ENCODE measurements around the gene SLC35C1. TPM values are rescaled to one million over a fixed set of nuclear protein-coding genes. Genes with fewer than 3 reads are reported as not detected.

SLC35C1 gene
- total and polyA plus RNA-seq, 12 donors: 4.5 to 14.1 (median 6.1) TPM

DNA sequence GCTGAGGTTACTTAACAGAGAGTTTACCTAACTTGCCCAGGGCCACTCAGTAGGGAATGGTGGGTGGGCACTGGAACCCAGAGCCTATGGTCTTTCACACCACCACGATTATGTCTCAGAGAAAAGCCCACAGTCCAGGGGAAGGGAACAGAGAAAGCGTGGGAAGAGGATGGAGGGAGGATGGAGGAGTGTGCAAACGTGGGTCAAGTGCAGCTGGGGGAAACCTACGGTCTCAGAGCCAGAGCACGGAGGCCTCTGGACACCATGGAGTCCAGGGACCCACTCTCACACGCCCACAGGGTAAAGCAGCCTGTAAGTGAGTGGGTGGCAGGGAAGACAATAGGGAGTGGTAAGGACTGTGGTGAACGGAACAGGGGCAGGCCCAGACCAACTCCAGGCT, 47.3 kb upstream of the SLC35C1 start:
- DNase-seq: no peak
- Histone ChIP-seq H3K4me1 (peaks cover 2 to 27% (median 22%) of the 10 kb centered on the region in 9 donors), H3K27me3 (no peaks in the 10 kb centered on the region), H3K27ac (no peak overlapping the region), H3K9me3 (no peaks in the 10 kb centered on the region), H3K4me3 (no peak overlapping the region), H3K36me3 (no peaks in the 10 kb centered on the region)
- no peak for ATAC-seq
- intact Hi-C loops (cut with DNase I): no loop called here
- TF ChIP-seq, protein P1, sequence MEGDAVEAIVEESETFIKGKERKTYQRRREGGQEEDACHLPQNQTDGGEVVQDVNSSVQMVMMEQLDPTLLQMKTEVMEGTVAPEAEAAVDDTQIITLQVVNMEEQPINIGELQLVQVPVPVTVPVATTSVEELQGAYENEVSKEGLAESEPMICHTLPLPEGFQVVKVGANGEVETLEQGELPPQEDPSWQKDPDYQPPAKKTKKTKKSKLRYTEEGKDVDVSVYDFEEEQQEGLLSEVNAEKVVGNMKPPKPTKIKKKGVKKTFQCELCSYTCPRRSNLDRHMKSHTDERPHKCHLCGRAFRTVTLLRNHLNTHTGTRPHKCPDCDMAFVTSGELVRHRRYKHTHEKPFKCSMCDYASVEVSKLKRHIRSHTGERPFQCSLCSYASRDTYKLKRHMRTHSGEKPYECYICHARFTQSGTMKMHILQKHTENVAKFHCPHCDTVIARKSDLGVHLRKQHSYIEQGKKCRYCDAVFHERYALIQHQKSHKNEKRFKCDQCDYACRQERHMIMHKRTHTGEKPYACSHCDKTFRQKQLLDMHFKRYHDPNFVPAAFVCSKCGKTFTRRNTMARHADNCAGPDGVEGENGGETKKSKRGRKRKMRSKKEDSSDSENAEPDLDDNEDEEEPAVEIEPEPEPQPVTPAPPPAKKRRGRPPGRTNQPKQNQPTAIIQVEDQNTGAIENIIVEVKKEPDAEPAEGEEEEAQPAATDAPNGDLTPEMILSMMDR (IDR thresholded peaks at IDR 0.05): no peak
- WGBS, 2 donors: 84 to 86% methylated on average over 7 of the region's 7 CpGs

DNA sequence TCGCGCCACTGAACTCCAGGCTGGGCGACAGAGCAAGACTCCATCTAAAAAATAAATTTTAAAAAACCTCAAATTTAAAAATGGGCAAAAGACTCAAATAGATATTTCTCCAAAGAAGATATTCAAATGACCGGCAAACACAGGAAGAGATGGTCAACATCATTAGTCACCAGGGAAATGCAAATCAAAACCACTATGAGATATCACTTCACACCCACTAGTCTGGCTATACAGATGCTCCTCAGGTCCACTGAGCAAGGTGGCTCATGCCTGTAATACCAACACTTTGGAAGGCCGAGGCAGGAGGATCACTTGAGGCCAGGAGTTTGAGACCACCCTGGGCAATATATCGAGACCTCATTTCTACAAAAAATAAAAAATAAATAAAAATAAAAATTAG, 43.3 kb upstream of the SLC35C1 start:
- Histone ChIP-seq H3K9me3 (no peaks in the 10 kb centered on the region), H3K4me1 (peaks cover 0 to 2% (median 0%) of the 10 kb centered on the region in 9 donors), H3K36me3 (no peaks in the 10 kb centered on the region), H3K4me3 (no peak overlapping the region), H3K27ac (no peak overlapping the region), H3K27me3 (no peaks in the 10 kb centered on the region)
- ATAC-seq (no peak), DNase-seq (no peak)
- TF ChIP-seq, protein P1 (IDR thresholded peaks at IDR 0.05): no peak
- WGBS, 2 donors: 86 to 93% methylated on average over 6 of the region's 6 CpGs
- intact Hi-C loops (cut with DNase I): no loop called here

DNA sequence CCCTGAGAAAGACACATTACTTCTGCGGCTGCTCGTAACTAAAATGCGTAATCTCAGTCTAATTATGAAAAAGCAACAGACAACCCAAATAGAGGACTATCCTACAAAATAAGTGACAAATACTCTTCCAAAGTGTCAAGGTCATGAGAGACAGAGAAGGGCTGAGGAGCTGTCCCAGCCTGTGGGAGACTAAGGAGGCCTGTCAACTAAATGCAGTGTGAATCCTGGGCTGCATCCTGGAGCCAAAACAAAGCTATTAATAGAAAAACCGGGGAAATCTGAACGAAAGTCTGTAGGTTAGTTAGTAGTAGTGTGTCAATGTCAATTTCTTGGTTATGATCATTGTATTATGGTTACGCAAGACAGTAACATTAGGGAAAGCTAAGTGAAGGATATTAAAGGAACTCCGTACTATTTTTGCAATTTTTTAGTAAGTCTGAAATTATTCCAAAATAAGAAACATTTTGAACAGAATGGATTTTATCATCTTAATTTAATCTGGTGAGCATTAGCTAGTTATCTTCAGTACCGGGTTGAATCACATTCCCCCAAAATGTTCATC, 39.8 kb upstream of the SLC35C1 start:
- intact Hi-C loops (cut with DNase I): loop anchor here in 1 of 10 donors (5.0 kb wide), 1 partner anchor 98 kb away; the partner anchor contains the start of gene CHST1
- 68 to 69% methylated on average over 8 of the region's 8 CpGs for WGBS, 2 donors
- Histone ChIP-seq H3K27me3 (no peaks in the 10 kb centered on the region), H3K9me3 (no peaks in the 10 kb centered on the region), H3K4me1 (peaks cover 0 to 4% (median 0%) of the 10 kb centered on the region in 9 donors), H3K36me3 (no peaks in the 10 kb centered on the region), H3K4me3 (no peak overlapping the region), H3K27ac (no peak overlapping the region)
- DNase-seq: no peak
- ATAC-seq: peak in 4 of 8 donors; percentile 51 to 62 (median 58)
- TF ChIP-seq, protein P1 (IDR thresholded peaks at IDR 0.05): no peak

DNA sequence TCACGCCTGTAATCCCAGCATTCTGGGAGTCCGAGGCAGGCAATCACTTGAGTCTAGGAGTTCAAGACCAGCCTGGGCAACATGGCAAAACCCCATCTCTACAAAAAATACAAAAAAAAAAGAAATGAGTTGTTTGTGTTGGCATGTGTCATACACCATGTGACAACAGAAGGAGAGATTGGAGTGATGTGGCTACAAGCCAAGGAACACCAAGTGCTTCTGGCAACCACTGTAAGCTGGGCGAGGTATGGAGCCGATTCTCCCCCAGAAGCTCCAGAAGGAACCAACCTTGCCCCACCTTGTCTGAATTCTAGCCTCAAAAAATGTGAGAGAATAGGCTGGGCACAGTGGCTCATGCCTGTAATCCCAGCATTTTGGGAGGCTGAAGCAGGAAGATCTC, 39.1 kb upstream of the SLC35C1 start:
- no peak for ATAC-seq

More for the DNA sequence above, 39.1 kb upstream of the SLC35C1 start:
- Histone ChIP-seq H3K4me1 (peaks cover 0 to 4% (median 0%) of the 10 kb centered on the region in 9 donors), H3K4me3 (no peak overlapping the region), H3K9me3 (no peaks in the 10 kb centered on the region), H3K27ac (no peak overlapping the region), H3K27me3 (no peaks in the 10 kb centered on the region), H3K36me3 (no peaks in the 10 kb centered on the region)
- WGBS, 2 donors: 84 to 86% methylated on average over 4 of the region's 4 CpGs
- TF ChIP-seq, protein P1 (IDR thresholded peaks at IDR 0.05): no peak
- no peak for DNase-seq
- intact Hi-C loops (cut with DNase I): loop anchor here in 1 of 10 donors (5.0 kb wide), 1 partner anchor 99 kb away; the partner anchor contains the start of gene CHST1
